Stimulated activated CD4-positive, alpha-beta T cell treated with anti-CD3 and anti-CD28 coated beads, Interleukin-15, amount 100 ng/mL, for 24 hours (primary cell): ENCODE measurements around the gene CABLES2.

ENCODE experiments used
- DNase-seq: peaks from one replicate; pipeline ENCODE4 v3.0.0-alpha.2; 2020

Gene CABLES2

DNA sequence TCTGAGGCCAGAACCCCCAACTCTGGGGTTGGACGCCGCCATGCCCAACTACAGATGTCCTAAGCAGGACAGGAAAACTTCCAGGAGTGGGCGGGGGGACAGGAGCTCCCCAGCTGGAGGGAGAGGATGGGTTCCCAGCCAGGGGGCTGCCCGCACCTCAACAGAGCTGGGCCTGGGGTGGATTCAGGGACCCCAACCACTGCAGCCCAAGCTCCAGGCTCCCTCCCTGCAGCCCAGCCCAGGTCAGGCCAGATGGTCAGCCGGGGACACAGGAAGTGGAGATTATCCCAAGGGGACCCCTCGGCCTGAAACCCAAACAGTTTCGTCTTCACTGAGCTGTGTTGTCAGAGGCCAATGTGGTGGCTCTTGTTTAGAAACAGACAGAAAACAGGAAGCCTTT is 49.4 kb downstream of the CABLES2 start:
- DNase-seq, result no peak

DNA sequence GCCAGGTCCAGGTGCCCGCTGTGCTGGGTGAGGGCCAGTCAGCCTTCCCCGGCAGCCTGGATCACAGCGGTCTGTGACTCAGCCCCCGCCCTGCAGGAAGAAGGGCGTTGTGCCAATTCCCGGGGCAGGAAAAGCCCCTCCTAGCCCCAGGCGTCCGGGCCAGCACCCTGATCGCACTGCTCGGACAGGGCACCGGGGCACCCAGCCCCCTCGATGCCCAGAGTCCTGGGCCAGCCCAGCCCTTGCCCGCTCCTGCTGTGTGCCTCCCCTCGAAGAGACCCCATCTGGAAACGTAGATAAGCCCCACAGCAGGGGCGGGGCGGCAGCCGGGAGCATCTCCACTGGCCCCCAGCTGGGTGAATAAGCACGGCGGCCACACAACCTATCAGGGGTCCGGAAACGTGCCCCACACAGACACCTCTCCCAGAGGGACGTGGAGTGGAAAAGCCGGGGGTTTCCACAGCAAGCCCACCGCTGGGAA is 49.9 kb downstream of the CABLES2 start:
- DNase-seq, result no peak

DNA sequence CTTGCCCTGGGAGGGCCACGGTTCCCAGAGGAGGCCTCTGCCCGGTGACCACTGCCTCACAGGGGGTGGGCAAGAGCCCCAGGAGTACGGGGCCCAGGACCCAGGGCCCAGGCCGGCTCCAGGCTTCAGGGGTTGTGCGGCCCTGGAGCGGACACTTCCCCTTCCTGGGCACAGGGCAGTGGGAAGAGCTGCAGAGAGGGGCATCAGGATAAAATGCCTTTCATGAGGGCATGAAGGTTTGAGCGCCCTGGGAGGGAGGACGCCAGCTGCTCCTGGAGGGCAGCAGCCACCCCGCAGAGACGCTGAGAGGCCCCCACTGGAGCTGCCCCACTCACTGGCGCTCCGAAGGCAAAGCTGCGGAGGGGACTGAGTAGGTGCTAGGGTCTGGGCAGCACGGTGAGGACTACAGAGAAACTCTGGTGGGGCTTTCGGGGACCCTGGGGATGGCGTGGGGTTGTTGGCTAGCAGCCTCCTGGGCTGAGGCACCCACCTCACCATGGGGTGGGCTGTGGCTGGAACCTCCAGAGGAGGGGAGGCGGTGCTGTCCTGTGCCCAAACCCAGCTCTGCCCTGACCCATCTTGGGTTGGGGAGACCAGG is 50.4 kb downstream of the CABLES2 start:
- no peak for DNase-seq

DNA sequence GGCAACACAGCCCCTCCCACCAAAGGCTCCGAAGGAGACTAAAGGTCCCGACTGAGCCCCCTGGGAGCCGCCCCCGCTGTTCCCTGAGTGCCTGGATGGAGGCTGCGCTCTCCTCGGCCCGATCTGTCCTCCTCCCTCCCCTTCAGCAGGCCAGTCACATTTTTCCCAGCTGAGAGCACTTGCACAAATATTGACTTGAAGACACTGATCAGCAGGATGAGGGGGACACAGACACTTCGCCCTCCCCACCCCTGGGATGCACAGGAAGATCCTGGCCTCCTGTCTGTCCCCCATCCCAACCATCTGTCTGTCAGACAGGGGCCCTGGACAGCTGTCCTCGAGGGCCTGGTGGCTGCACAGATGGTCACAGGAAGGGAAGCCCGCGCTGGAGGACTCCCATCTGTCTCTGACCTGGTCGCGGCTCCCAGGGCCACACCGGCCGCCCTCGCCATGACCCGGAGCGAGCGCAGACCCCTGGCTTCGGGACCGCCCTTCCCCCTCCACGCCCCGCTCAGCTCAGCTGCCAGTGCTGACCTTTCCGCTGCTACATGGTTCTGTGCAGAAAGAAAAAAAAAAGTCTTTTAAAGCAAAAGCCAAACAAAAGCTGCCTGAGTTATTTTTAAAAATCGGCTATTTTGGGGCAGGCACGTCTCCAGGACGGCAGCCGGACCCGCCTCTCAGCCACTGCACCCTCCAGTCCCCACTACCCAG is 51.1 kb downstream of the CABLES2 start:
- no peak for DNase-seq

DNA sequence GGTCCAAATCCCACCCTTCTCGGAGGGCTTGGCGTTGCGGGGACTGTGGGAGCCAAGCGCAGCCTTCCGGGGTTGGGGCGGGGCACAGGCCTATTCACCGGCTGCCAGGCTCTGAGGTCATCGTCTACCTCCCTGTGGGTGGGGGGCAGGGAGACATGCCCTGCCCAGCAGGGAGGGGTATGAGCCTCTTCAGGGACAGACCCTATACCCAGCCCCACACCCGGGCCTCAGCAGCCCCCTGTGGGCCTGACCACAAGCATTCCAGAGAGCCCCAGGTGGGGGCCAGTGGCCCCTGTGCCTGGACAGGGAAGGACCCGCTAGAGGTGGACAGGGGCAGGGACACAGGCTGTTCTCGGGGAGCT is 51.6 kb downstream of the CABLES2 start:
- no peak for DNase-seq

DNA sequence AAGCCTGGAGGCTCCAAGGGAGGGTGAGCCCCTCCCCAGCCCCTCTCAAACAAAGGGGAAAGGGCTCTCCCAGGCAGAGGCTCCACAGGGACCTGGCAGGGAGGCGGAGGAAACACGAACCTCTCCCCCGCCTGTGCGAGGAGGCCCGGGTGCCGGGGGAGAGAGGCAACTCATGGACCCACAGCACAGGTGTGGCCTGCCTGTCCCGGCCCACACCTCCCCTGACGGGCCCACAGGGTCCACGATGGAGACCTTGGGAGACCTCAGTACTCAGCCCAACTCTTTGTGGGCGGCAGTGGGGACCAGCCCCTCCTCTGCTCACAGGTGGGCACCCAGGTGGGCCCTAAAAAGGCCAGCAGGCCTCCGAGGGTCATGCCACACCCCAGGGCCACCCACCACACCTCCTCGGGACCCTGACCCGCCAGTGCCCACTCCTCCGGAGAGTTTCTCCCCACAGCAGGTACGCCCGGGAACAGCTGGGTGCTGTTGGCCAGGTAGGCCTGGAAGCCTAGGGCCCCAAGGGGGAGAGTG is 52.2 kb downstream of the CABLES2 start:
- no peak for DNase-seq

DNA sequence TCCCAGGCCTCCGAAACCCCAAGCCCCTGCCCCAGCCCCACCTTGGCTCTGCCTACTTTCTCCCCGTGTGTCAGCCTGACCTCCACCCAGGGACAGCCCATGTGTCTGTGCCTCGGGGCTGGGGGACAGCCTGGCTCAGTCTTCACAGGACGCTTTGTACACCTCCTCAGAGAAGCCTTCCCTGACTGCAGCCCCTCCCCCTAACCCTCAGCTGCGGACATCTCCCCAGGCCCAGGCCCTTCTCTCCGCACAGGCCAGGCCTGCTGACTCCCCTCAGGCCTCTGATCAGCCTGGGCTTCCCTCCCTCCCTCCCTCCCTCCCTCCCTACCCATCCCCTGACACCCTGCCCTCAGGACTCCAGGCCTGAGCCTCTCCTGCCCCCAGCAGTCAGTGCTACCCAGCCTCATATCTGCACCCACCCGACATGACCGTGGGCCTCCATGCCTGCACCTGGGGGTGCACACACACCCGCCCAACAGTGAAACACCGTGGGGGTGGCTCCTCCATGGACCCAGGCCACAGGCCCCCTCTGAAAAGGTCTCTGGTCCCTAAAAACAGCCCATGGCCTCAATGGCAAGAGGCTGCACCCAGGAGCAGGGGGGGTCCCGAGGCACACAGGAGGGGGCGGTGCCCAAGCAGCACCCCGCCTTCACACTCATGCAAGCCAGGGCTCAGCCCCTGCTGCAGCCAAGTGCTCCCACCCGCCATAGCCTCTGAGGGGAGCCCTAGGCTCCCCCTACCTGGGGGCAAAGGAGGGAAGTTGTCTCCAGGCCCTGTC is 52.9 kb downstream of the CABLES2 start:
- DNase-seq, result no peak

DNA sequence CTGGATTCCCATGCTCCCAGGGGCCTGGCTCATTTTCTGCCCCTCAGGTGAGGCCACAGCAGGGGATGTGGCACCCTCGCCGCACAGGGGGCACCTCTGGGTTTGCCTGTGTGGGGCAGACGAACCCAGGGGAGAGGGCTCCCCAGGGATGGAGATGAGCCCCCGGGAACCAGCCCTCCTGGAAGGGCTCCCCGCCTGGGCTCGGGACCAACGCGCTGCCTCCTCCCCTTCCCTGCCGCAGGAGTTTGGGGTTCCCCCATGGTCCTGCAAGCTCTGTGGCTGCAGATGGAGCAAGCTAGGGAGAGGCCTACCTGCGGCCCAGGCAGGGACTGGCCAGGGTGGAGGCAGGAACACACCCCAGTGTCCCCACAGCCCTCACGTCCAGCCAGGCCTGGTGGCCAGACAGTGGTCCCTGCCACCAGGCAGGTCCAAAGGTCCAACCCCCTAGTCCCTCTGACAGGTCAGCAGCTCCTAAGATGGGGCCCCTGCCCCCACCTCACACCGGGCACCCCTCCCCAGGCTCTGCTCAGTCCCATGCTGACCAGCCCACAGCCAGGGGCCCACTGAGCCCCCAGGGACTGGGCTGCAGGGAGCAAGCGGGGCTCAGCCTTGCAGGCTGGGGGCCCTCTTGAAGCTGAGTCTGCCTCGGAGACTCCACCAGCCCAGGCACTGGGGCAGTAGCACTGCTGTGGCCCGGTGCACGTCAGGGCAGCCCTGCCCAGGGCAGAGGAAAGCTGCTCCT is 53.6 kb downstream of the CABLES2 start:
- no peak for DNase-seq

DNA sequence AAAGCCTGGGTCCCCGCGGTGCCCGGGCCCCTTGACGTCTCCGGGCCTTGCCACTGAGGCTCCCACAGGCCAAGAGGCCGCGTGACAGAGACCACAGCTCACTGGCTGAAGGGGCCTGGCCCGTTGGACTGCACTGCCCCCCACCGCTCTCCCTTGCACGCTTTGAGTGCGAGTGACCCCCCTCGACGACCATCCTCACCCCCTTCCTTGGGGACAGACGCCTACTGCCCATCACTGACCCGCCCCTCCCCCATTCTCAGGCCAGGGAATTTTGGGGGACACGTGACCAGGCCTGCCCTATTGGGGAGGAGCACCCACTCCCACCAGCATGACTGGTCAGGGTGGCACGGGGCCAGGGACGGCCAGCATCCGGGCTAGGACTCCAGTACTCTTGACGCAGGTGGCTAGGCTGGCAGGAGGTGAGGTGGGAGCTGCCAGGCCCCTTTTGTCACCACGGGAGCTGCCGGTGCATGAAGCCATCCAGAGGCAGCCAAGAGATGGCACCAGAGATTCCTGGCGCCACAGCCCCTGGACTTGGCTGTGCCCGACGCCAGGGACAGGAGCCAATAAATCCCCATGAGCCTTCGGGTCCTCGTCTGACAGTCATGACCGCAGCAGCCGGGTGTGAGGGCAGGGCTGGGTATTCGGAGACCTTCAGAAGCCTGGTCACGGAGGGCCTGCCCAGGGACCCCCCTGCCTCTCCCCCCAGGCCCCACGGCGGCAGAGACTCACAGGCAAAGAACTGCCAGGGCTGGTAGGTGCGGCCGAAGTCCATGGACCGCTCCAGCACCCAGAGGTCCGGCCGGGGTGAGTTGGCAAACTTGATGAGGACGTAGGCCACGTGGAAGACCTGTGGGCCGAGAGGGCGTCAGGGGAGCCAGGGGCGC is 54.4 kb downstream of the CABLES2 start:
- DNase-seq, result no peak

DNA sequence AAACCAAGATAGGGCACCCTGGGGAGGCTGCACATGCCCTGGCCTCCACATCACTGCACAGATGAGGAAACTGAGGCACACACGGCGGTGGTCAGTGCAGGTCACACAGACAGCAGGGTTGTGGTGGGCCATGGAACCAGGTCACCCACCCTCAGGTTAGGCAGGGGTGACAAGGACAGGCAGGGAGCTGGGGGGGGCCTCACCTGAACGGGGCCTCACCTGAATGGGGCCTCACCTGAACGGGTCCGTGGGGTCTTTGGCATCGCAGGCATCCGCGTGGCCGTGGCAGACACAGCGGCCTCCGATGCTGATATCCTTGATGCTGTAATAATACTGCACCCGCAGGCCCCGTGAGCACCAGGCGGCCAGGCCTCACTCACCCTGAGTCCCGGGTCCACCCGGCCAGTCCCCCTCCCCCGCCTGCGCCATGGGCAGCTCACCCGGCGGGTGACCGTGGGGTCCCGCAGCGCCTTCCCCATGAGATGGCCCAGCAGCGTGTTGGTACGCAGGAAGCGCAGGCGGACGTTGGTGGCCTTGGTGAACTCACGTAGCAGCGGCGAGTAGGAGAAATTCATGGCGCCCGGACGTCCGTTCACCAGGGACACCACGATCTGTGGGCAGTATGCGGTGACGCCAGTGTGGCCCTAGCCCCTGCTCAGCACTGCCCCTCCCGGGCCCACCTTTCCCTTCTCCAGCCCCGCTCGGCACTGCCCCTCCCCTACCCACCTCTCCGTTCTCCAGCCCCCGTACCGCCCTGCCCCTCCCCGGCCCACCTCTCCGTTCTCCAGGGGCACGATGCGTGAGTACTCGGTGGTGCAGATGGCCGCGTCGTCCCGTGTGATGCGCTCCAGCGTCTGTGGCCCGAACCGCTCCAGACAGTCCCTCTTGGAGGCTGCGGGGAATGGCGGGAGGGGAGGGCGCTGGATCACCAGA is 55.4 kb downstream of the CABLES2 start:
- no peak for DNase-seq

DNA sequence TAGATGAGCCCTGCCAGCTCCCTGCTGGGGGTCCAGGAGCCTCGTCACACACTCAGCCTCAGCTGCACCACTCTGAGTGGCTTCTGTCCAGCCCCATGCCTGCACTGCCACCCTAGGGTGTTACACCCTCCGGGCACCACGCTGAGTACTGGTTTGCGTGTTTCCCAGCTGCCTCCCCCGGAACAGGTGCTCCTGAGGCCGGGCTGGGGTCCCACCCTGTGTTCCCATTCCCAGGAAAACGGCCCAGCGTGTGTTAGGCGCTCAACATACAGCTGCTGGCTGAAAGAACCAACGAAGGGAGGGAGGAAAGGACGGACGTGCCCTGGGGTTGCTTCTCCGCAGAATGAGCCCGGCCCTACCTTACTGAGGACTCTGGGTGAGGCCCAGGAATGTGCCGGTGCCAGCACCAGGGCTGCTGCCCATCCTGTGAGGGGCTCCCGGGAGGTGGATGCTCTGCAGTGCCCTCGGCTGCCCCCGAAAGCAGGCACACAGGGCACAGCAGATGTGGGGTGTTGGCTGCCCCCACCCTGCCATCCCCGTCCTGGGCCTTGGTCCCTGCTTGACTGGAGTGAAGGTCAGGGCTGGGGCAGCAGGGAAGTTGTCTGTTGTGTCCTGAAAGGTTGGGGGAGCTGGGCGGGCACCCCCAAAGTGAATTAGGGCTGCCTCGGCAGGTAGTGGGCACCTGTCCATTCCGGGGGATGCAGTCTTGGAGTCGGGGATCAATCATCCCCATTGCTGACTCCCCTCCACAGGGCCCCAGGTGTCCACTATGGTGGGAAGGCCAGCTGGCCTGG is 56.3 kb downstream of the CABLES2 start:
- DNase-seq, result no peak

DNA sequence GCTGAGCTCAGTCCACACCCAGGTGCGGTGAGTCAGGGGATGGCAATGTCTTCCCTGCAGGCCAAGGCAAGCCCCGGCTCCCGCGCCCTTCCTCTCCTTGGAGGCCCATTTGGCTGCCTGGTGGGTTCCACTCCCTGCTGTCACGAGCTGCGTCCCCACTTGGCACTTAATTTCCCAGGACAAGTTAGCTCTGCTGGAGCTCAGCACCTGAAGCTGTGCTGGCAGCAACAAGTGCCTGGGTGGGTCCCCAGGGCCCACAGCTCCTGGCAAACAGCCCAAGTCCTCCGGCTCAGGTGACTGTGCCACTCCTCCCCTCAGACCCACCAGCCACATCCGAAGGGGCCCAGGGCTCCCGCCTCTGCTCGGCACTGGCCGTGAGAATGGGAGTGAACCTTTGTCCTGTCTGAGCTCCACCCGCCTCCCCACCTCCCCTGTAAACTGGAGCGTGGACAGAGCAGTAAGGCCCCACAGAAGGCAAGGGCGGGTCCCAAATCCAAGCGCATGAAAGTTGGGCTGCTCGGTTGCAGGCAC is 56.9 kb downstream of the CABLES2 start:
- no peak for DNase-seq

DNA sequence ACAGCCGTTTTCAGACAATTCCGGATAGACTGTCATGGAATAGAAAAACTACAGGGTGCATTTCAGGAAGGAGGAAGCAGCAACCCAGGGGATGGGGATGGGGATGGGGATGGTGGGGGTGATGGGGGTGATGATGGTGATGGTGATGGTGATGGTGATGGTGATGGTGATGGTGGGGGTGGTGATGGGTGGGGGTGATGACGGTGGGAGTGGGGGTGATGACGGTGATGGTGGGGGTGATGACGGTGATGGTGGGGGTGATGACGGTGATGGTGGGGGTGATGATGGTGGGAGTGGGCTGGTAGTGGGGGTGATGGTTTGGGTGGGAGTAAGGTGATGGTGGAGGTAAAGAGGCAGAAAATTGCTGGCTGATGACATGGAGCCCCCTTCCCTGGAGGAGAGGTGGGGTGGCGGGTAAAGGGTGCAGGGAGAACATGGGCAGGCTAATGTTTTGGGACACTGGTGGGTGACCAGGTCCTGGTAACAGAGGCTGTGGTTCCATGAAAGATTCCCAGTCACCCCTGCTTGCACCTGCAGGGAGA is 57.5 kb downstream of the CABLES2 start:
- no peak for DNase-seq

DNA sequence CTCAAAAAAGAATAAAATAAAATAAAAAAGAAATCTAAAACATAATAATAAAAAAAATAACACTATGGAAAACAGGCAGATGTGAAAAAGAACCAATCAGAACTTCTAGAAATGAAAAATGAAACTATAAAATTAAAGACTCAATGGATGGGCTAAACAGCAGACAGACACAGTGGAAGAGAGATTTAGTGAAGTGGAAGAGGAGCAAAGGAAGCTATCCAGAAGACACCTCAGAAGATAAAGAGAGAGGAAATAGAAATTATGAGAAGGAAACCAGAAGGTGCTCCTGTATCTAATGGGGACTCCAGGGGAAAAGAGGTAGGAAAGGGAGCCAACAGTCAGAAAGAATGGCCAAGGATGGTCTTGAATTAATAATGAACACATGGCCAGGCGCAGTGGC is 58.5 kb downstream of the CABLES2 start:
- no peak for DNase-seq

DNA sequence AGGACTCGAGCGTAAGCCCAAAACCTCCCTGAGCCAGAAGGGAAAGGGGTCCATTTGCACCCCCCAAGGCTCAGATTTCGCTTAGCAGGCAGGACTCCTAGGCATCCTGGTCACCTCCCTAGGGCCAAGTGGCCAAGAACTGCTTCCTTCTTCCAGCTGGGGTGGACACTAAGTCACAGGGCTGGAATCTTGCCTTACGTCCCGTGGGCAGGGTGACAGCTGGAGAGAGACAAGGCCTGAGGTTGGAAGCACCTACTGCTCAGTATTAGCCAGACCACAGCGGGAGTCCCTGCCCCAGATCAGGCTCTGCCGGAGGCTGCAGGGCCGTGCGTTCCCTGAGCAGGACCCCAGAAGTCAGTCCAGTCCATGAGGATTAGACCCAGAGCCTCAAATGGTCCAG is 59.6 kb downstream of the CABLES2 start:
- no peak for DNase-seq

DNA sequence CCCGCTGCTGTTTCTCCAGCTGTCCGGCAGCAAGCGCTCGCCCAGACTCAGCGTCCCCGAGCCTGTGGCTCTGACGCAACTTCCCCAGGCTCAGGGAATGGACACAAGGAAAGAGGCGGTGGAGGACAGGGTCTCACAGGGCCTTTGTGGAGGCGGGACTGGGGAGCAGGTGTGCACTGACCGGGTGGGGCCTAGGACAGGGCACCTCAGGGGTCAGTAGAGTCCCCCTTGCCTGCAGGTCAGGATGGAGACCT is 60.0 kb downstream of the CABLES2 start:
- DNase-seq, result no peak

DNA sequence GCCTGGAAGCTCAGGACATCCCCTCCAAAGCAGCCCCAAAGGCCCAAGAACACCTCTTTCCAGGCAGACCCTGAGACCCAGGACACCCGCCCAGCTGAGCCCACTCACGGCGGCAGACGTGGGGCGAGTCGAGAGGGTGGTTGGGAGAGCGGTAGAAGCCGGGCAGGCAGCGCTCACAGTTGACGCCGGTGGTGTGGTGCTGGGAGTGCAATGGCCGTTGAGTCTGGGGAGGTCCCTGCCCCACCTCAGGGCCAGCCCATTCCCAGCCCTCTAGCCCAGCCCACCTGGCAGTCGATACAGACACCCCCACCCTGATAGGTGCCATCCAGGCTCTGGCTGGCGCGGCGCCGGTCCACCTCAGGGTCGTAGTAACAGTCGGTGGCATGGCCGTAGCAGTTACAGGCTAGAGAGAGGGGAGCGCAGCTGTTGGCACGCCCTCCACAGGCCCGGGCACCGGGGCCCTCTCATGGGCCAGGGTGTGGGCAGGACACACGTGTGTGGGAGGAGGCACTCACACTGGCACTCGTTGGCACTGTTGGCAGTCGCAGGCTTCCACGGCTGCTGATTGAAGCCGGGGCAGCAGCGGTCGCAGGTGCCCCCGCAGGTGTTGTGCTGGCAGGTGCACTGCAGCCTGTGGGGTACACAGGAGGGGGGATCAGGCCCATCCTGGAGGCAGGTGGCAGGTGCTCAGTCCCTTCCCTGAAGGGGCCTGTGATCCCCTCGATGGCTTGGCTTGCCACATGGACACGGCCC is 60.5 kb downstream of the CABLES2 start:
- DNase-seq, result no peak

DNA sequence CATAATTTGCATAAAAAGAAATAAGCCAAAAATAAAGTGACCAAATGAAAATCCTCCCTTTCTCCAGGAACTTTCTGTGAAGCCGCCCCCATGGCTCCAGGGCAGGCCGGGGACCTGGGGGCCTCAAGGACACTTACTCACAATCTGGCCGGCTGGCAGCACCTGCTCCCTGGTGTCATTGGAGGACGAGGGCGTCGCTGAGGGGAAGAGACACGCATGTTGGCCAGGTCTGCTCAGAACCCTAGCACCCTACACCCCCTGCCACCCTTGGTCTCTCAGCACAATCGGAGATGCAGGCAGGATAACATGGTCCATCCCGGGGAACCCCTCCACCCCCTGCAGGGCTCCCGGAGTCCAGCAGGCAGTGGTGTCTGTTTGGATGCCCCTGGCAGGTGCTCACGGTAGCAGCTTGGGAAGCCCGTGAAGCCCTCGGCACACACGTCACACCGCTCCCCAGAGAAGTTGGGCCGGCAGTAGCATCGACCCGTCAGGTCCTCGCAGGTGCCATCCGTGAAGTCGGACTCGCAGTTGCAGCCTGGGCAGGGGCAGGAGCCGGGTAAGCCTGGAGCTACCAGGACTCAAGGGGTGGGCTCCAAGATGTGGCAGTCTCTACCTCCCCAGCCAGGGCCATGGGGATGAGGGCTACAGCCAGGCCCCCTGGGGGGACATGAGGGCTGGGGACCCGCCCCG is 61.3 kb downstream of the CABLES2 start:
- DNase-seq, result no peak
